GM13976 (cell line): ENCODE results near the gene VPS8.

Source experiments
- DNase-seq: peaks from one replicate; pipeline ENCODE4 v3.0.0; 2012; ENCODE audit warnings: low spot score
- CTCF ChIP-seq: IDR thresholded peaks from 2 replicates; pipeline ENCODE4 v1.5.1; 2012; ENCODE audit warnings: borderline replicate concordance, mild to moderate bottlenecking; ENCODE audit not compliant: insufficient read depth; ENCODE audit errors: extremely low read depth, missing control alignments, control extremely low read depth
- in situ Hi-C: fragments of 300-500 bp; cut with MboI; formaldehyde crosslinking; loops from one replicate; pipeline ENCODE4 v1.12.0; 2022; ENCODE audit warnings: low sequenced_read_pairs, mixed read lengths, inconsistent platforms; ENCODE audit not compliant: unreplicated experiment

VPS8 gene

GRCh38 chr3:185037801-185038200 is 225.8 kb downstream of the VPS8 start:
- TF ChIP-seq CTCF, result no peak
- in situ Hi-C loops, result no loop called here
- no peak for DNase-seq

GRCh38 chr3:185040425-185040824 is 228.5 kb downstream of the VPS8 start:
- no peak for DNase-seq
- in situ Hi-C loops, result no loop called here
- TF ChIP-seq CTCF, result no peak

GRCh38 chr3:185041540-185041939 is 229.6 kb downstream of the VPS8 start:
- in situ Hi-C loops, result no loop called here
- TF ChIP-seq CTCF, result no peak
- DNase-seq, result no peak

GRCh38 chr3:185042312-185043050 is 230.5 kb downstream of the VPS8 start:
- TF ChIP-seq CTCF, result no peak
- in situ Hi-C loops, result no loop called here
- no peak for DNase-seq

GRCh38 chr3:185046164-185046515 is 234.2 kb downstream of the VPS8 start:
- no peak for DNase-seq
- in situ Hi-C loops, result no loop called here
- TF ChIP-seq CTCF, result no peak

GRCh38 chr3:185046603-185047002 is 234.6 kb downstream of the VPS8 start:
- no peak for TF ChIP-seq CTCF
- in situ Hi-C loops, result no loop called here
- no peak for DNase-seq
